HG03175 (cell line): ENCODE results near the gene P2RX1.

ENCODE experiments used
- ATAC-seq: cut with Tn5 transposase; IDR thresholded peaks from one replicate; pipeline ENCODE4 v1.9.1; 2021; ENCODE audit warnings: mild to moderate bottlenecking, moderate library complexity; ENCODE audit not compliant: unreplicated experiment

P2RX1 gene

GRCh38 chr17:3915995-3916696 is at the start of gene P2RX1:
Gene P2RX1 (minus strand): TSS chr17:3916465. CDS start chr17:3916225, 240 bp downstream.
- no peak for ATAC-seq

GRCh38 chr17:3965118-3965800 is 49.0 kb upstream of the P2RX1 start:
- peak; percentile 40 for ATAC-seq

- peak; percentile 44 for ATAC-seq
These were observed 48.2 kb upstream of the P2RX1 start, which contains the start of gene ATP2A3 for GRCh38 chr17:3964203-3965117. Gene ATP2A3 (minus strand): TSS chr17:3964437. CDS start chr17:3964291, 146 bp downstream.

GRCh38 chr17:3963237-3964201 is 47.3 kb upstream of the P2RX1 start:
- ATAC-seq: peak; percentile 21

- no peak for ATAC-seq
These were observed 46.6 kb upstream of the P2RX1 start for GRCh38 chr17:3962965-3963236.

- no peak for ATAC-seq
These were observed 46.1 kb upstream of the P2RX1 start for GRCh38 chr17:3962217-3962964.

- ATAC-seq: no peak
These were observed 45.3 kb upstream of the P2RX1 start for GRCh38 chr17:3961564-3962047.

GRCh38 chr17:3960764-3961163 is 44.5 kb upstream of the P2RX1 start:
- no peak for ATAC-seq

- no peak for ATAC-seq
These were observed 43.8 kb upstream of the P2RX1 start for GRCh38 chr17:3959921-3960601.

- no peak for ATAC-seq
These were observed 43.1 kb upstream of the P2RX1 start for GRCh38 chr17:3959295-3959899.

- no peak for ATAC-seq
These were observed 41.7 kb upstream of the P2RX1 start for GRCh38 chr17:3957735-3958599.

- no peak for ATAC-seq
These were observed 40.7 kb upstream of the P2RX1 start for GRCh38 chr17:3956983-3957382.

- no peak for ATAC-seq
These were observed 40.2 kb upstream of the P2RX1 start for GRCh38 chr17:3956327-3956957.

GRCh38 chr17:3955673-3955988 is 39.4 kb upstream of the P2RX1 start:
- no peak for ATAC-seq

GRCh38 chr17:3954976-3955672 is 38.9 kb upstream of the P2RX1 start:
- no peak for ATAC-seq

- ATAC-seq: no peak
These were observed 37.8 kb upstream of the P2RX1 start for GRCh38 chr17:3954086-3954485.

GRCh38 chr17:3953542-3953941 is 37.3 kb upstream of the P2RX1 start:
- ATAC-seq: no peak
